ENCODE results near the gene C17orf67.

DNA sequence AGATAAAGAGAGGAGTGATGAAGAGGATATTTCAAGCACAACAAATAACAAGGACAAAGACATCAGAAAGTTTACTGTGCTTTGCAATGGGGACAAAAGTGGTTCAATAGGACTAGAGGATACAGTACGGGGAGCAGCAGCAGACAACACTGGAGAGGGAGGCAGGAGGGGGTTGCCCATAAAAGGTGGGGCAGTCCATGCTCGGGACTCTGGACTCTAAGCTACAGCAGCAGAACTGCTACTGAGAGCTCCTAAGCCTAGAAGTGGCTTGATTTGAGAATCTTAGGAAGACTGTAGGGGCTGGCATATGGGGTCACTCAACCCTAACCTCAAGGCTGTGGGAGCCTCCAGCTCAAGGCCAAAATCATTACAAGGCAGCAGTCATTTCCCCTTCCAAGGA lies 62.2 kb downstream of the C17orf67 start:
- TF ChIP-seq, protein P1, sequence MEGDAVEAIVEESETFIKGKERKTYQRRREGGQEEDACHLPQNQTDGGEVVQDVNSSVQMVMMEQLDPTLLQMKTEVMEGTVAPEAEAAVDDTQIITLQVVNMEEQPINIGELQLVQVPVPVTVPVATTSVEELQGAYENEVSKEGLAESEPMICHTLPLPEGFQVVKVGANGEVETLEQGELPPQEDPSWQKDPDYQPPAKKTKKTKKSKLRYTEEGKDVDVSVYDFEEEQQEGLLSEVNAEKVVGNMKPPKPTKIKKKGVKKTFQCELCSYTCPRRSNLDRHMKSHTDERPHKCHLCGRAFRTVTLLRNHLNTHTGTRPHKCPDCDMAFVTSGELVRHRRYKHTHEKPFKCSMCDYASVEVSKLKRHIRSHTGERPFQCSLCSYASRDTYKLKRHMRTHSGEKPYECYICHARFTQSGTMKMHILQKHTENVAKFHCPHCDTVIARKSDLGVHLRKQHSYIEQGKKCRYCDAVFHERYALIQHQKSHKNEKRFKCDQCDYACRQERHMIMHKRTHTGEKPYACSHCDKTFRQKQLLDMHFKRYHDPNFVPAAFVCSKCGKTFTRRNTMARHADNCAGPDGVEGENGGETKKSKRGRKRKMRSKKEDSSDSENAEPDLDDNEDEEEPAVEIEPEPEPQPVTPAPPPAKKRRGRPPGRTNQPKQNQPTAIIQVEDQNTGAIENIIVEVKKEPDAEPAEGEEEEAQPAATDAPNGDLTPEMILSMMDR (IDR thresholded peaks at IDR 0.05) = no peak
- no peak for TF ChIP-seq POLR2A (IDR thresholded peaks at IDR 0.05; ENCODE audit: low read length)
- no peak for TF ChIP-seq EP300 (IDR thresholded peaks at IDR 0.05)
- TF ChIP-seq, protein P2, sequence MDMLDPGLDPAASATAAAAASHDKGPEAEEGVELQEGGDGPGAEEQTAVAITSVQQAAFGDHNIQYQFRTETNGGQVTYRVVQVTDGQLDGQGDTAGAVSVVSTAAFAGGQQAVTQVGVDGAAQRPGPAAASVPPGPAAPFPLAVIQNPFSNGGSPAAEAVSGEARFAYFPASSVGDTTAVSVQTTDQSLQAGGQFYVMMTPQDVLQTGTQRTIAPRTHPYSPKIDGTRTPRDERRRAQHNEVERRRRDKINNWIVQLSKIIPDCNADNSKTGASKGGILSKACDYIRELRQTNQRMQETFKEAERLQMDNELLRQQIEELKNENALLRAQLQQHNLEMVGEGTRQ (IDR thresholded peaks at IDR 0.05) = no peak
- TF ChIP-seq, protein P3, sequence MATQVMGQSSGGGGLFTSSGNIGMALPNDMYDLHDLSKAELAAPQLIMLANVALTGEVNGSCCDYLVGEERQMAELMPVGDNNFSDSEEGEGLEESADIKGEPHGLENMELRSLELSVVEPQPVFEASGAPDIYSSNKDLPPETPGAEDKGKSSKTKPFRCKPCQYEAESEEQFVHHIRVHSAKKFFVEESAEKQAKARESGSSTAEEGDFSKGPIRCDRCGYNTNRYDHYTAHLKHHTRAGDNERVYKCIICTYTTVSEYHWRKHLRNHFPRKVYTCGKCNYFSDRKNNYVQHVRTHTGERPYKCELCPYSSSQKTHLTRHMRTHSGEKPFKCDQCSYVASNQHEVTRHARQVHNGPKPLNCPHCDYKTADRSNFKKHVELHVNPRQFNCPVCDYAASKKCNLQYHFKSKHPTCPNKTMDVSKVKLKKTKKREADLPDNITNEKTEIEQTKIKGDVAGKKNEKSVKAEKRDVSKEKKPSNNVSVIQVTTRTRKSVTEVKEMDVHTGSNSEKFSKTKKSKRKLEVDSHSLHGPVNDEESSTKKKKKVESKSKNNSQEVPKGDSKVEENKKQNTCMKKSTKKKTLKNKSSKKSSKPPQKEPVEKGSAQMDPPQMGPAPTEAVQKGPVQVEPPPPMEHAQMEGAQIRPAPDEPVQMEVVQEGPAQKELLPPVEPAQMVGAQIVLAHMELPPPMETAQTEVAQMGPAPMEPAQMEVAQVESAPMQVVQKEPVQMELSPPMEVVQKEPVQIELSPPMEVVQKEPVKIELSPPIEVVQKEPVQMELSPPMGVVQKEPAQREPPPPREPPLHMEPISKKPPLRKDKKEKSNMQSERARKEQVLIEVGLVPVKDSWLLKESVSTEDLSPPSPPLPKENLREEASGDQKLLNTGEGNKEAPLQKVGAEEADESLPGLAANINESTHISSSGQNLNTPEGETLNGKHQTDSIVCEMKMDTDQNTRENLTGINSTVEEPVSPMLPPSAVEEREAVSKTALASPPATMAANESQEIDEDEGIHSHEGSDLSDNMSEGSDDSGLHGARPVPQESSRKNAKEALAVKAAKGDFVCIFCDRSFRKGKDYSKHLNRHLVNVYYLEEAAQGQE (IDR thresholded peaks at IDR 0.05) = no peak
- TF ChIP-seq RAD21 (conservative IDR thresholded peaks at IDR 0.05 in 1 of 2, IDR thresholded peaks at IDR 0.05 in 1 of 2) = no peak
- TF ChIP-seq, protein P4, sequence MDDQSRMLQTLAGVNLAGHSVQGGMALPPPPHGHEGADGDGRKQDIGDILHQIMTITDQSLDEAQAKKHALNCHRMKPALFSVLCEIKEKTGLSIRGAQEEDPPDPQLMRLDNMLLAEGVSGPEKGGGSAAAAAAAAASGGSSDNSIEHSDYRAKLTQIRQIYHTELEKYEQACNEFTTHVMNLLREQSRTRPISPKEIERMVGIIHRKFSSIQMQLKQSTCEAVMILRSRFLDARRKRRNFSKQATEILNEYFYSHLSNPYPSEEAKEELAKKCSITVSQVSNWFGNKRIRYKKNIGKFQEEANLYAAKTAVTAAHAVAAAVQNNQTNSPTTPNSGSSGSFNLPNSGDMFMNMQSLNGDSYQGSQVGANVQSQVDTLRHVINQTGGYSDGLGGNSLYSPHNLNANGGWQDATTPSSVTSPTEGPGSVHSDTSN (IDR thresholded peaks at IDR 0.05) = no peak
- no peak for TF ChIP-seq POLR2AphosphoS2 (conservative IDR thresholded peaks at IDR 0.05; ENCODE audit: low read length)
- no peak for TF ChIP-seq HDAC2 (IDR thresholded peaks at IDR 0.05)
- no peak for TF ChIP-seq RARB (CRISPR knock-in tag; IDR thresholded peaks at IDR 0.05)

Measured in A549 (cell line).